AG09309 (cell line): ENCODE measurements around the gene PLXNB2.

Experiments used
- DNase-seq: peaks from one replicate; pipeline ENCODE4 v3.0.0-alpha.2; 2010; ENCODE audit warnings: low read depth
- H3K4me3 ChIP-seq: 2 replicates; pipeline ENCODE4 v1.5.1; 2011; ENCODE audit warnings: mild to moderate bottlenecking, low read depth, low read length, moderate library complexity; ENCODE audit not compliant: control insufficient read depth
- CTCF ChIP-seq: IDR thresholded peaks from 2 replicates; pipeline ENCODE4 v1.5.1; 2011; ENCODE audit warnings: mild to moderate bottlenecking, low read depth, low read length, inconsistent platforms; ENCODE audit not compliant: insufficient read depth, control insufficient read depth; ENCODE audit errors: missing control alignments

Gene PLXNB2

GRCh38 chr22:50257451-50258360 lies 49.7 kb downstream of the PLXNB2 start:
- no peak for DNase-seq
- no peak for TF ChIP-seq CTCF
- H3K4me3 ChIP-seq = no peak overlapping the region

GRCh38 chr22:50257041-50257440 lies 50.4 kb downstream of the PLXNB2 start:
- no peak for DNase-seq
- H3K4me3 ChIP-seq = no peak overlapping the region
- TF ChIP-seq CTCF = no peak

GRCh38 chr22:50256258-50256862 lies 51.1 kb downstream of the PLXNB2 start:
- H3K4me3 ChIP-seq = no peak overlapping the region
- DNase-seq = no peak
- TF ChIP-seq CTCF = no peak

GRCh38 chr22:50255607-50256006 lies 51.8 kb downstream of the PLXNB2 start:
- no peak for TF ChIP-seq CTCF
- H3K4me3 ChIP-seq = no peak overlapping the region
- no peak for DNase-seq

- no peak for DNase-seq
- TF ChIP-seq CTCF = no peak
- no peak overlapping the region for H3K4me3 ChIP-seq
Observed at GRCh38 chr22:50255099-50255498, 52.3 kb downstream of the PLXNB2 start.

GRCh38 chr22:50253941-50254340 lies 53.5 kb downstream of the PLXNB2 start:
- H3K4me3 ChIP-seq = no peak overlapping the region
- no peak for TF ChIP-seq CTCF
- DNase-seq = no peak
